Retinal pigment epithelial cell (primary cell): ENCODE results near the gene HLA-DMA.
A peak's percentile ranks its signal among the peaks of the same experiment; 100 is the strongest.

Experiments
- DNase-seq: peaks from one replicate; pipeline ENCODE4 v3.0.0-alpha.2; 2010; ENCODE audit warnings: low read depth
- H3K4me3 ChIP-seq: 2 replicates; pipeline ENCODE4 v1.5.1; 2011; ENCODE audit warnings: mild to moderate bottlenecking, low read length, control low read depth, moderate library complexity
- CTCF ChIP-seq: conservative IDR thresholded peaks from 2 replicates; pipeline ENCODE4 v1.5.1; 2011; ENCODE audit warnings: low read depth, low read length, control low read depth, inconsistent platforms

HLA-DMA gene

GRCh38 chr6:32937230-32937633, 15.7 kb downstream of the HLA-DMA start:
- TF ChIP-seq CTCF, result no peak
- H3K4me3 ChIP-seq, result no peak overlapping the region
- no peak for DNase-seq

- no peak for DNase-seq
- no peak for TF ChIP-seq CTCF
- no peak overlapping the region for H3K4me3 ChIP-seq
Measured at GRCh38 chr6:32936239-32937152, 16.4 kb downstream of the HLA-DMA start.

GRCh38 chr6:32935551-32936238, 17.2 kb downstream of the HLA-DMA start:
- H3K4me3 ChIP-seq, result no peak overlapping the region
- TF ChIP-seq CTCF, result no peak
- no peak for DNase-seq

GRCh38 chr6:32933661-32934085, 19.2 kb downstream of the HLA-DMA start:
- no peak overlapping the region for H3K4me3 ChIP-seq
- TF ChIP-seq CTCF, result peak; percentile 83
- DNase-seq, result peak; percentile 23

- no peak for TF ChIP-seq CTCF
- H3K4me3 ChIP-seq, result no peak overlapping the region
- DNase-seq, result no peak
Measured at GRCh38 chr6:32932132-32932868, 20.6 kb downstream of the HLA-DMA start.

- no peak overlapping the region for H3K4me3 ChIP-seq
- no peak for TF ChIP-seq CTCF
- no peak for DNase-seq
Measured at GRCh38 chr6:32931211-32931610, 21.7 kb downstream of the HLA-DMA start.
